ENCODE results near the gene EEPD1.

- TF ChIP-seq, protein P1, sequence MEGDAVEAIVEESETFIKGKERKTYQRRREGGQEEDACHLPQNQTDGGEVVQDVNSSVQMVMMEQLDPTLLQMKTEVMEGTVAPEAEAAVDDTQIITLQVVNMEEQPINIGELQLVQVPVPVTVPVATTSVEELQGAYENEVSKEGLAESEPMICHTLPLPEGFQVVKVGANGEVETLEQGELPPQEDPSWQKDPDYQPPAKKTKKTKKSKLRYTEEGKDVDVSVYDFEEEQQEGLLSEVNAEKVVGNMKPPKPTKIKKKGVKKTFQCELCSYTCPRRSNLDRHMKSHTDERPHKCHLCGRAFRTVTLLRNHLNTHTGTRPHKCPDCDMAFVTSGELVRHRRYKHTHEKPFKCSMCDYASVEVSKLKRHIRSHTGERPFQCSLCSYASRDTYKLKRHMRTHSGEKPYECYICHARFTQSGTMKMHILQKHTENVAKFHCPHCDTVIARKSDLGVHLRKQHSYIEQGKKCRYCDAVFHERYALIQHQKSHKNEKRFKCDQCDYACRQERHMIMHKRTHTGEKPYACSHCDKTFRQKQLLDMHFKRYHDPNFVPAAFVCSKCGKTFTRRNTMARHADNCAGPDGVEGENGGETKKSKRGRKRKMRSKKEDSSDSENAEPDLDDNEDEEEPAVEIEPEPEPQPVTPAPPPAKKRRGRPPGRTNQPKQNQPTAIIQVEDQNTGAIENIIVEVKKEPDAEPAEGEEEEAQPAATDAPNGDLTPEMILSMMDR (IDR thresholded peaks at IDR 0.05; ENCODE audit: low read depth, low read length, missing input control): no peak
- TF ChIP-seq MAX (IDR thresholded peaks at IDR 0.05): no peak
- TF ChIP-seq GABPA (IDR thresholded peaks at IDR 0.05 in 1 of 2, conservative IDR thresholded peaks at IDR 0.05 in 1 of 2): no peak
Observed at GRCh38 chr7:36264913-36265516, 112.0 kb downstream of the EEPD1 start.

All from liver (tissue), 3 donors.